Aorta (tissue), 5 donors: ENCODE data around the gene NT5C3A. TPM values are rescaled to one million over a fixed set of nuclear protein-coding genes. Genes with fewer than 3 reads are reported as not detected.

ENCODE experiments used
- ATAC-seq: fragments of 200-7000 bp; cut with Tn5 transposase; one replicate; pipeline ENCODE4 v1.9.1; 2022; ENCODE audit warnings: moderate library complexity; ENCODE audit not compliant: low FRiP score
- DNase-seq, 2 donors: peaks; one replicate each; pipeline ENCODE4 v3.0.0-alpha.2; 2020
- H3K27ac ChIP-seq, 2 donors: one replicate each; pipeline ENCODE4 v1.5.1; 2013; ENCODE audit warnings: low read length in 2 of 2, mild to moderate bottlenecking in 2 of 2, moderate library complexity in 2 of 2, control low read depth in 1 of 2, inconsistent platforms in 1 of 2, low read depth in 1 of 2
- H3K27me3 ChIP-seq, 2 donors: one replicate each; pipeline ENCODE4 v1.6.1; 2013; ENCODE audit warnings: control low read depth in 1 of 2, low read length in 1 of 2, mild to moderate bottlenecking in 1 of 2, moderate library complexity in 1 of 2; ENCODE audit not compliant: insufficient read depth in 2 of 2, control insufficient read depth in 1 of 2
- H3K36me3 ChIP-seq, 2 donors: one replicate each; pipeline ENCODE4 v1.6.1; 2013; ENCODE audit warnings: control low read depth in 1 of 2, low read length in 1 of 2, mild to moderate bottlenecking in 1 of 2; ENCODE audit not compliant: insufficient read depth in 2 of 2, control insufficient read depth in 1 of 2
- H3K4me1 ChIP-seq, 2 donors: one replicate each; pipeline ENCODE4 v1.6.1; 2013; ENCODE audit warnings: low read length in 2 of 2, control low read depth in 1 of 2, mild to moderate bottlenecking in 1 of 2, moderate library complexity in 1 of 2; ENCODE audit not compliant: insufficient read depth in 2 of 2, control insufficient read depth in 1 of 2
- H3K4me3 ChIP-seq, 2 donors: one replicate each; pipeline ENCODE4 v1.5.1; 2013; ENCODE audit warnings: low read length in 2 of 2, control low read depth in 1 of 2, mild to moderate bottlenecking in 1 of 2
- H3K9me3 ChIP-seq: one replicate; pipeline ENCODE4 v1.6.1; 2013; ENCODE audit warnings: mild to moderate bottlenecking, low read length; ENCODE audit not compliant: control insufficient read depth
- WGBS, 2 donors: extraction: QIAGEN DNeasy Blood & Tissue Kit; methylation state at CpG; one replicate each; pipeline ENCODE4 v1.1.7; 2013; 5-methylcytosine and 5-hydroxymethylcytosine counted together
- intact Hi-C, 2 donors: fragments of 100-400 bp; cut with DNase I; formaldehyde crosslinking; loops; one replicate each; pipeline versions ENCODE4 v1.14.2 to v1.15.0; 2022
- polyA plus RNA-seq, 2 donors: library from polyadenylated mRNA; stranded (reverse); fragments of 200-250 nt; gene quantifications; one replicate each; pipeline ENCODE4 v1.2.3, GENCODE V29; 2013
- total RNA-seq, 2 donors: library from RNA; stranded (reverse); fragmentation: NEBNext Ultra II Directional; extraction: Animal tissue kit (Norgen Biotek cat#: 25700); gene quantifications; one replicate each; pipeline ENCODE4 v1.2.1, GENCODE V29; 2021
- donor health status: healthy with polysubstance abuse.
- donor health status: Bipolar disorder and iron deficiency.
- donor health status: DM: no; HTN: no; CAD: no.
- donor health status: DM: no; HTN: no; CAD: no.
- donor health status: DM: yes; HTN: yes; CAD: no.

NT5C3A gene
- total and polyA plus RNA-seq, 4 donors, result 14.5 to 28.2 (median 16.4) TPM

DNA sequence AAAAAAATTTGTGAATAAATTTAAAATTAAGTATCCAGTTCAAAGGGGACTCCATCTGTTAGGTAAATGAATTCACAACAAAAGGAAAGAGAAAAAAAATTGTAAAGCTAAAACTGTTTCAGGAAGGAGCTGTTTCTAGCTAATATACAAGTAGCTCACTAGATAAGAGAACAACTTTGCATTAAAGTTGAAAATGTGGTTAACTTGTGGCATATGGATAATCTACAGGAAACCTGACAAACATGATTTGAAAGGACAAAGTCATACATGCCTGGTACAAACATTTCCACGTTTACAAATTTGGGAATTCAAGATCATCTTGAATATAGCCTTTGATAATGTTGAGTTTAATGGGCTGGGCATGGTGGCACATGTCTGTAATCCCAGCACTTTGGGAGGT is 8.9 kb downstream of the NT5C3A start:
- intact Hi-C loops, result no loop called here
- Histone ChIP-seq H3K9me3 (no peaks in the 10 kb centered on the region), H3K27me3 (no peaks in the 10 kb centered on the region), H3K4me3 (no peak overlapping the region), H3K4me1 (peaks cover 0 to under 1% of the 10 kb centered on the region in 2 donors), H3K36me3 (no peaks in the 10 kb centered on the region), H3K27ac (no peak overlapping the region)
- ATAC-seq, result no peak
- no peak for DNase-seq
- WGBS, 2 donors, result 82 to 93% methylated on average over 1 of the region's 1 CpG

DNA sequence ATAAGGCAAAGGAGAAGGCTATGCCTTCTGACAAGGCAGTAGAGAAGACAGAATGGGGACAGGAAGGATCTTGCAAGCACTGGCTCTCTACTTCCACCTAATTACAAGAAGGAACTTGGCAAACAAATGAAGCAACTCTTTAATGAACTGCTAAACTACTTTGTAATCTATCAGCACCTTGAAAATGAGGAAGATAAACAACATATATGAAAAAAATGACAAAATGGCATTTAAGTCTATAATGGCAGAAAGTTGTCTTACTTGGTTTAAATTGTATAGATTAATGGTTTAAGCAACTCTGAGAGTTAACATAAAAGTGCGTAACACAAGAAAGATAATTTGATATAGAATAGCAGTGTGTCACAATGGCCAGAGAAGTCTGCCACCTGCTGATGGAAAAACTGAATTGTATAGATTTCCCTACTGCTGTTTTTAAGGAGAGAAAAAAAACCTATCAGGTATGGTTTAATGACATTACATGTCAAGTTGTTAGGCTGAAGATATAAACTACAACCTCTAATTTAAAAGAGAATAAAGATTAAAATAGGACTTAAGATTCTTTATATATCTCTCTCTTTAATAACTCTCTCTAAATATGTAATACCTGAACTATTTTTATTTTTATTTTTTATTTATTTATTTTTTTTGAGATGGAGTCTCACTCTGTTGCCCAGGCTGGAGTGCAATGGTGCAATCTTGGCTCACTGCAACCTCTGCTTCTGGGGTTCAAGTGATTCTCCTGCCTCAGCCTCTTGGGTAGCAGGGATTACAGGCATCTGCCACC is 11.8 kb downstream of the NT5C3A start:
- no peaks in the 10 kb centered on the region for H3K27me3 ChIP-seq
- H3K27ac ChIP-seq, result no peak overlapping the region
- H3K36me3 ChIP-seq, result no peaks in the 10 kb centered on the region
- no peak overlapping the region for H3K4me3 ChIP-seq
- 0% methylated on average over 1 of the region's 1 CpG for WGBS, 2 donors
- no peaks in the 10 kb centered on the region for H3K9me3 ChIP-seq
- DNase-seq (no peak), ATAC-seq (peak; percentile 29)
- intact Hi-C loops, result no loop called here
- no peaks in the 10 kb centered on the region for H3K4me1 ChIP-seq

DNA sequence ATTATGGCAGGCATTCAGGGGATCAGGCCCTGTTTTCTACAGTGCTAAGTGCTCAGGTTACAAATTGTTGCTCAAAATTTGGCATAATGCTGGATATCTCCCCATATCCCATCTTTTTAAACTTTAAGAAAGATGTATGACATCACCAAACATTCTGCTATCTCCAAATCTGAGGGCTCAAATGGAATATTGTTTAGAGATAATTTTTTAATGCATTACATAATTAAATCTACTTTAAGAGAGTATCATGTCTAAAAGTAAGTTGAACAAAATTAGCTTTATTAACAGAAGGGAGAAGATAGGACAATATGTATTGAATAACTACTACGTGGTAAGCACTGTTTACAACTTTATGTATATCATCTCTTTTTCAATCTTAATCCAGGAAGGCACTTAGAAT is 13.9 kb downstream of the NT5C3A start:
- intact Hi-C loops, result no loop called here
- no peaks in the 10 kb centered on the region for H3K27me3 ChIP-seq
- ATAC-seq, result no peak
- no peaks in the 10 kb centered on the region for H3K4me1 ChIP-seq
- H3K27ac ChIP-seq, result no peak overlapping the region
- no peaks in the 10 kb centered on the region for H3K36me3 ChIP-seq
- H3K4me3 ChIP-seq, result no peak overlapping the region
- WGBS, 2 donors, result 94% methylated on average over 1 of the region's 1 CpG
- no peaks in the 10 kb centered on the region for H3K9me3 ChIP-seq
- DNase-seq, result no peak

DNA sequence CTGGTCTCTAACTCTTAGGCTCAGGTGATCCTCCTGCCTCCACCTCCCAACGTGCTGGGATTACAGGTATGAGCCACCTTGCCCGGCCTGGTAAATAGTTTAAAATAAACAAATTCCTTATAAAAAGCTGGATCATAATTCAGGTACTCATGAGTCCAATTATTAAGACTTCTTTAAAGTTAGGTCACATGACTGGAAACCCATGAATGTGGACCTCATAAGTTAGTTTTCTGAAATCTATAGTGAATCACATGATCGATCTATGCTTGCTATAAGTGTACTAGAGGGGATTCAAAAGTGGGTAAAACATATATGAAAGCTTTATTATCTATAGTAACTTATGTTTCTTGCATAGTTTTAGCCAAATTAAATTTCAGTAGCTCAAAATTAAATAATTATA is 14.3 kb downstream of the NT5C3A start:
- ATAC-seq (no peak), DNase-seq (no peak)
- Histone ChIP-seq H3K4me3 (no peak overlapping the region), H3K9me3 (no peaks in the 10 kb centered on the region), H3K27ac (no peak overlapping the region), H3K36me3 (no peaks in the 10 kb centered on the region), H3K27me3 (no peaks in the 10 kb centered on the region), H3K4me1 (no peaks in the 10 kb centered on the region)
- intact Hi-C loops, result no loop called here
- 95 to 97% methylated on average over 3 of the region's 3 CpGs for WGBS, 2 donors

DNA sequence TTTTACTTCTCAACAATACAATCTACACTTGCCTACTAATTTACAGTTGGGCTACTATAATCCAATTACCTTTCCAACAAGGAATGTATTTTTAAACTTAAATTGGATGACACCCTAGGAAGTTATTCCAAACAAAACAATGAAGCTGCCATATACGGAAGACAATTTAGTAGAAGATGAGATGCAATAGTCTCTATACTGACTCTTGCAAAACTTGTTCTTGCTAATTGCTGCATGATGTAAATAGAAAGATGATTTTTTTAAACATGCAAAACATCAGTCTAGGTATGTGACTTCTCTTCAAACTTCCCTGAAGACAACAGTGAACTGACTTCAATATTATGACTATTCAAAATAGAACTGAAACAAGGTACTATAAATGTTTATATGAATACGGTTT is 17.6 kb downstream of the NT5C3A start:
- no peak for ATAC-seq
- no peak for DNase-seq
- 2 to 4% methylated on average over 2 of the region's 2 CpGs for WGBS, 2 donors
- no peak overlapping the region for H3K4me3 ChIP-seq
- intact Hi-C loops, result no loop called here
- no peaks in the 10 kb centered on the region for H3K36me3 ChIP-seq
- H3K27ac ChIP-seq, result no peak overlapping the region
- H3K9me3 ChIP-seq, result no peaks in the 10 kb centered on the region
- no peaks in the 10 kb centered on the region for H3K4me1 ChIP-seq
- H3K27me3 ChIP-seq, result no peaks in the 10 kb centered on the region

DNA sequence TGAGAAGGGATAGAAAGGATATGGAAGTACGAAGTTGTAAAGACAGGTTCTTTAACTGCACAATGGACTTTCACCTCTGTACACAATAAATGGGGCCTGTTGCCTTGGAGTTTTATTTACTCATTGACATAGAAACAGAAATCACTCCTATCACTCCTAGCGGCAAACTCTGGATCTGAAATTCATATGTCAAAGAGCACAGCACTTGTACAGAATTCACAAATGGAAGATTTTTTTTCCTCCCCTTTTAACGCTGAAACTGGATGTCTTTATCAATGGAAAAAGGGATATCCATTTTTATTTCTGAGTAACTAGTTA is 18.2 kb downstream of the NT5C3A start:
- ATAC-seq, result no peak
- no peak overlapping the region for H3K4me3 ChIP-seq
- intact Hi-C loops, result no loop called here
- no peaks in the 10 kb centered on the region for H3K9me3 ChIP-seq
- no peaks in the 10 kb centered on the region for H3K27me3 ChIP-seq
- no peaks in the 10 kb centered on the region for H3K4me1 ChIP-seq
- 91 to 92% methylated on average over 3 of the region's 3 CpGs for WGBS, 2 donors
- no peaks in the 10 kb centered on the region for H3K36me3 ChIP-seq
- H3K27ac ChIP-seq, result no peak overlapping the region
- DNase-seq, result no peak

DNA sequence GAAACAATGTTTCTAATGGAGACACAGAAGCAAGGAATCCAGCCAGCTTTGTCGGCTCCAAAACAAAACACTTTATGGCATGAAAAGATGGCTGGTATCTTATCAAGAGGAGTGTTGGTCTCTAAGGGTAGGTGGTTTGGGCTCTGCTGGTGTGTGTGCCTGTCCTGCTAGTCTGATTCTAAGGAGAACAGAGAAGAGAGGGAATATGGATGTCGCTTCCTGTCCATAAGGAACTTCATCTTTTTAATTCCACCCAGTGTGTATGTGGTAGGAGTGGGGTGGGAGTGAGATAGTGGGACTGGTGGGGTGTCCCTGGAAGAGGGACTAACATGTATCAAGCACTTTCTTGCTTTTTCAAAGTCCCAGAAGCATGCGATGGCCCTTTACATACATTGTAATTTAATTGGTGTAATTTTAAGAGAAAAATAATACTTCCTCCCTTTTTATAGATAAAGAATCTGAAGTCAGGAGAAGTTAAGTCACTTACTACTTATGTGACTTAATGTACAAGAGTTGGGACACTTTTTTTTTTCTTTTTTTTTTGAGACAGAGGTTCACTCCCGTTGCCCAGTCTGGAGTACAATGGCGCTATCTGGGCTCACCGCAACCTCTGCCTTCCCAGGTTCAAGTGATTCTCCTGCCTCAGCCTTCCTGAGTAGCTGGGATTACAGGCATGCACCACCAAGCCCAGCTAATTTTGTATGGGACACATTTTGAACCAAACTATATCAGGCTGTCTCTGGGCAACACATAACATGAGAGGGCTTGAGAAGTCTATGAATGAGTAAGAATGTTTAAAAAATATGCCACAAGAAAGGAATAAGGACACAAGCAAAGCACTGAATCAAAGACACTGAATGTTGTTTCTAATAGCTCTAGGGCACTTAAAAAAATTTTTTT is 18.8 kb downstream of the NT5C3A start:
- Histone ChIP-seq H3K27me3 (no peaks in the 10 kb centered on the region), H3K9me3 (no peaks in the 10 kb centered on the region), H3K4me1 (no peaks in the 10 kb centered on the region), H3K4me3 (no peak overlapping the region), H3K36me3 (no peaks in the 10 kb centered on the region), H3K27ac (no peak overlapping the region)
- ATAC-seq (no peak), DNase-seq (no peak)
- WGBS, 2 donors, result 82 to 83% methylated on average over 6 of the region's 6 CpGs
- intact Hi-C loops, result no loop called here

DNA sequence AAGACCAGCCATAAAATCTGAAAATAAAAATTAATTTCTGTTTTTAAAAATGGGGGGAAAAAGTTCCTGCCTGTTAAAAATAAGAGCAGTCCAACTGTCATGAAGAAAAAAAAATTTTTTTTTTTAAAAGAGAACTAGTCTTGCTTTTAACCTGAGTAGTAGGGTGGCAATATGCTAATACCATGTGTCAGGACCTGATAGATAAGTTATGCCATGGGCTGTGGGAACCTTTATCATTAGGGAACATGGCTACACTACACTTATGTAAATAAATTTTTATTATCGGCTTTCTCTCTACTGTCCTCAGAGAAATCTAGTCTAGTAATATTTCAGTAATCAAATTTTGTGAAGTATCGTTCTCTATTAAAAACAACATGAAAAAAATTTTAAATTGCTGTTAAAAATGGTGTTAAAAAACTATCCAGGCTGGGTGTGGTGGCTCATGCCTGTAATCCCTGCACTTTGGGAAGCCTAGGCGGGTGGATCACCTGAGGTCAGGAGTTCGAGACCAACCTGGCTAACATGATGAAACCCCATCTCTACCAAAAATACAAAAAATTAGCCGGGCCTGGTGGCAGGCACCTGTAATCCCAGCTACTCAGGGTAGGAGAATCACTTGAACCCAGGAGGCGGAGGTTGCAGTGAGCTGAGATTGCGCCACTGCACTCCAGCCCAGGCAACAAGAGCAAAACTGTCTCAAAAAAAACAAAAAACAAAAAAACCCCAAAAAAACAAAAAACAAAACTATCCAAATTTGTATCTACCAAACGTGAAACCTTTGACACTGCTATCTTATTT is 20.7 kb downstream of the NT5C3A start:
- Histone ChIP-seq H3K27me3 (no peaks in the 10 kb centered on the region), H3K27ac (no peak overlapping the region), H3K36me3 (no peaks in the 10 kb centered on the region), H3K4me3 (no peak overlapping the region), H3K4me1 (no peaks in the 10 kb centered on the region), H3K9me3 (no peaks in the 10 kb centered on the region)
- no peak for DNase-seq
- intact Hi-C loops, result no loop called here
- no peak for ATAC-seq
- 91 to 94% methylated on average over 8 of the region's 8 CpGs for WGBS, 2 donors
